ENCODE measurements around the gene MAP3K4.

- TF ChIP-seq CTCF (IDR thresholded peaks at IDR 0.05) (no peak), POLR2A (IDR thresholded peaks at IDR 0.05) (no peak)
These were observed 117.8 kb downstream of the MAP3K4 start for GRCh38 chr6:161109366-161109765.
